Liver (tissue), 9 donors: ENCODE results near the gene C8B. TPM values are rescaled to one million over a fixed set of nuclear protein-coding genes. Genes with fewer than 3 reads are reported as not detected.

Source experiments
- DNase-seq: peaks from one replicate; pipeline ENCODE4 v3.0.0-alpha.2; 2017; ENCODE audit warnings: low spot score
- H3K27ac ChIP-seq, 2 donors: one replicate each; pipeline ENCODE4 v1.7.0; 2013; ENCODE audit warnings: inconsistent platforms in 2 of 2, low read length in 2 of 2, control low read depth in 1 of 2, low read depth in 1 of 2, mild to moderate bottlenecking in 1 of 2
- H3K27me3 ChIP-seq, 4 donors: one replicate each; pipeline versions ENCODE4 v1.6.1 to v1.7.0; 2013; ENCODE audit warnings: low read length in 3 of 4, inconsistent platforms in 1 of 4, mild to moderate bottlenecking in 1 of 4, moderate library complexity in 1 of 4; ENCODE audit not compliant: control insufficient read depth in 4 of 4, insufficient read depth in 4 of 4
- H3K36me3 ChIP-seq, 4 donors: one replicate each; pipeline versions ENCODE4 v1.6.1 to v1.7.0; 2013; ENCODE audit warnings: low read length in 3 of 4, mild to moderate bottlenecking in 3 of 4, low read depth in 1 of 4, moderate library complexity in 1 of 4; ENCODE audit not compliant: control insufficient read depth in 4 of 4, insufficient read depth in 3 of 4
- H3K4me1 ChIP-seq, 4 donors: one replicate each; pipeline versions ENCODE4 v1.6.1 to v1.7.0; 2013; ENCODE audit warnings: low read length in 3 of 4, mild to moderate bottlenecking in 3 of 4, moderate library complexity in 1 of 4; ENCODE audit not compliant: control insufficient read depth in 4 of 4, insufficient read depth in 4 of 4
- H3K4me3 ChIP-seq, 3 donors: one replicate each; pipeline versions ENCODE4 v1.6.1 to v1.7.0; 2013; ENCODE audit warnings: low read length in 3 of 3, control low read depth in 1 of 3, low read depth in 1 of 3, mild to moderate bottlenecking in 1 of 3
- H3K9ac ChIP-seq, 2 donors: one replicate each; pipeline ENCODE4 v1.7.0; 2013; ENCODE audit warnings: low read length in 2 of 2, mild to moderate bottlenecking in 2 of 2, moderate library complexity in 2 of 2, control low read depth in 1 of 2, low read depth in 1 of 2
- H3K9me3 ChIP-seq, 4 donors: one replicate each; pipeline versions ENCODE4 v1.6.1 to v1.7.0; 2013; ENCODE audit warnings: low read length in 3 of 4; ENCODE audit not compliant: control insufficient read depth in 4 of 4
- ATF3 ChIP-seq: IDR thresholded peaks from 2 replicates; pipeline ENCODE4 v1.6.1; 2016; ENCODE audit warnings: antibody characterized with exemption
- CTCF ChIP-seq: fragments of 150-350 bp; IDR thresholded peaks from 2 replicates; pipeline ENCODE4 v1.5.1; 2017; ENCODE audit warnings: improper control_type of control experiment, low read depth, low read length; ENCODE audit not compliant: missing input control
- EGR1 ChIP-seq, 2 donors: IDR thresholded peaks; 2 replicates each; pipeline ENCODE4 v1.6.1; 2016 to 2018; ENCODE audit warnings: antibody characterized with exemption in 2 of 2, low read depth in 2 of 2
- FOXA1 ChIP-seq: IDR thresholded peaks from 2 replicates; pipeline ENCODE4 v1.6.1; 2016; ENCODE audit warnings: antibody characterized with exemption
- FOXA2 ChIP-seq: IDR thresholded peaks from 2 replicates; pipeline ENCODE4 v1.6.1; 2016; ENCODE audit warnings: antibody characterized with exemption
- GABPA ChIP-seq, 2 donors: IDR thresholded peaks in 1 of 2; conservative IDR thresholded peaks in 1 of 2; 2 replicates each; pipeline ENCODE4 v1.6.1; 2016; ENCODE audit warnings: antibody characterized with exemption in 2 of 2, mild to moderate bottlenecking in 1 of 2, moderate library complexity in 1 of 2
- HNF4A ChIP-seq, 2 donors: conservative IDR thresholded peaks; 2 replicates each; pipeline ENCODE4 v1.6.1; 2016; ENCODE audit warnings: antibody characterized with exemption in 2 of 2, mild to moderate bottlenecking in 2 of 2
- HNF4G ChIP-seq: IDR thresholded peaks from 2 replicates; pipeline ENCODE4 v1.6.1; 2016; ENCODE audit warnings: antibody characterized with exemption
- JUND ChIP-seq, 2 donors: IDR thresholded peaks; 2 replicates each; pipeline ENCODE4 v1.6.1; 2016; ENCODE audit warnings: antibody characterized with exemption in 2 of 2
- MAX ChIP-seq: IDR thresholded peaks from 2 replicates; pipeline ENCODE4 v1.6.1; 2016; ENCODE audit warnings: antibody characterized with exemption
- NR2F2 ChIP-seq: IDR thresholded peaks from 2 replicates; pipeline ENCODE4 v1.6.1; 2016; ENCODE audit warnings: antibody characterized with exemption
- RAD21 ChIP-seq, 2 donors: IDR thresholded peaks; 2 replicates each; pipeline ENCODE4 v1.6.1; 2016; ENCODE audit warnings: antibody characterized with exemption in 2 of 2, mild to moderate bottlenecking in 2 of 2
- REST ChIP-seq: IDR thresholded peaks from 2 replicates; pipeline ENCODE4 v1.6.1; 2016; ENCODE audit warnings: antibody characterized with exemption, mild to moderate bottlenecking
- RXRA ChIP-seq, 2 donors: IDR thresholded peaks; 2 replicates each; pipeline ENCODE4 v1.6.1; 2017 to 2018; ENCODE audit warnings: antibody characterized with exemption in 2 of 2, mild to moderate bottlenecking in 1 of 2
- SP1 ChIP-seq: IDR thresholded peaks from 2 replicates; pipeline ENCODE4 v1.6.1; 2018; ENCODE audit warnings: antibody characterized with exemption, mild to moderate bottlenecking
- TAF1 ChIP-seq: conservative IDR thresholded peaks from 2 replicates; pipeline ENCODE4 v1.6.1; 2016; ENCODE audit warnings: antibody characterized with exemption, mild to moderate bottlenecking
- YY1 ChIP-seq: IDR thresholded peaks from 2 replicates; pipeline ENCODE4 v1.6.1; 2016; ENCODE audit warnings: antibody characterized with exemption, mild to moderate bottlenecking
- ZBTB33 ChIP-seq: IDR thresholded peaks from 2 replicates; pipeline ENCODE4 v1.6.1; 2016; ENCODE audit warnings: antibody characterized with exemption
- WGBS: extraction: QIAGEN DNeasy Blood & Tissue Kit; methylation state at CpG from one replicate; pipeline ENCODE4 v1.1.7; 2013; 5-methylcytosine and 5-hydroxymethylcytosine counted together
- polyA plus RNA-seq, 2 donors: library from polyadenylated mRNA; stranded (reverse) in 1 of 2; unstranded in 1 of 2; fragments of 200-250 nt in 1 of 2; fragments of >200 nt in 1 of 2; fragmentation: Nextera tagmentation in 1 of 2; extraction: Ambion mirVana in 1 of 2; gene quantifications; one replicate each; pipeline versions ENCODE4 v1.2.1 to v1.2.3, GENCODE V29; 2013 to 2015
- total RNA-seq, 2 donors: library from RNA; depleted of rRNA; stranded (reverse); fragments of >200 nt; gene quantifications; one replicate each; pipeline ENCODE4 v1.2.3, GENCODE V29; 2014
- donor health status: healthy.
- donor health status: healthy.
- donor health status: healthy.
- donor health status: healthy.
- donor health status: healthy.

C8B gene
- total and polyA plus RNA-seq, 4 donors, result 151 to 703 (median 356) TPM

DNA sequence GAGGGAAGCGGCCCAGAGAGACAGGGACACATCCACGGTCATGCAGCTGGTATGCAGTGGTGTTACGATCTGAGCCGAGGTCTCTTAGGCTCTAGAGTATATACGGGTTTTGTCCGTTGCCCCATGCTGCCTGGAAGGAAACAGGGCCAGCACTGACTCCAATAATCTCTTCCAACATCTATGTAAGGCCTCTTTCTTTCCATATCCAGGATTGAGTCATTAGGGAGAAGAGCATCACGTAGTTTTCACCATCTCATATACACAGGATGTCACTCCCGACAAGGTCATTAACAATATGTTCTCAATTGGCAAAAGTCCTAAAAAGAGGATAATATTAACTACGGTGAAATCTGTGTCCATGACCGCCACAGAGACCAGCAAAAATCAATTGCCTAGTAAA is 4.4 kb downstream of the C8B start:
- Histone ChIP-seq H3K9me3 (no peaks in the 10 kb centered on the region), H3K27me3 (no peaks in the 10 kb centered on the region), H3K36me3 (peaks cover 0 to 33% (median 24%) of the 10 kb centered on the region in 4 donors), H3K4me3 (no peak overlapping the region), H3K4me1 (peaks cover 3 to 64% (median 48%) of the 10 kb centered on the region in 4 donors), H3K9ac (peak overlapping the region in 1 of 2 donors; percentile 5), H3K27ac (peak overlapping the region; percentile 91 to 93)
- DNase-seq, result no peak
- WGBS, result 53% methylated on average over 10 of the region's 10 CpGs
- TF ChIP-seq CTCF (no peak), ZBTB33 (no peak), YY1 (peak; percentile 45), HNF4A (conservative IDR thresholded peaks at IDR 0.05) (peak in 1 of 2 donors; percentile 40), FOXA1 (no peak), JUND (IDR thresholded peaks at IDR 0.05) (no peak), SP1 (peak; percentile 20), RXRA (IDR thresholded peaks at IDR 0.05) (peak in 1 of 2 donors; percentile 44)

- TF ChIP-seq FOXA2 (no peak), ATF3 (no peak), RAD21 (IDR thresholded peaks at IDR 0.05) (no peak), REST (no peak), ZBTB33 (no peak), MAX (no peak), FOXA1 (no peak), TAF1 (no peak), JUND (IDR thresholded peaks at IDR 0.05) (no peak), GABPA (IDR thresholded peaks at IDR 0.05 in 1 of 2, conservative IDR thresholded peaks at IDR 0.05 in 1 of 2) (no peak), EGR1 (IDR thresholded peaks at IDR 0.05; ENCODE audit: low read depth in 2 of 2) (no peak), HNF4G (no peak), YY1 (no peak), SP1 (no peak), RXRA (IDR thresholded peaks at IDR 0.05) (no peak), CTCF (no peak), HNF4A (conservative IDR thresholded peaks at IDR 0.05) (no peak), NR2F2 (no peak)
- H3K27me3 ChIP-seq, result no peaks in the 10 kb centered on the region
- DNase-seq, result no peak
- 33% methylated on average over 2 of the region's 2 CpGs for WGBS
- peaks cover 3 to 83% (median 56%) of the 10 kb centered on the region in 4 donors for H3K4me1 ChIP-seq
- peaks cover 0 to 62% (median 45%) of the 10 kb centered on the region in 4 donors for H3K36me3 ChIP-seq
- H3K27ac ChIP-seq, result peak overlapping the region; percentile 44 to 65
- no peak overlapping the region for H3K9ac ChIP-seq
- no peak overlapping the region for H3K4me3 ChIP-seq
- H3K9me3 ChIP-seq, result no peaks in the 10 kb centered on the region
Measured at GRCh38 chr1:56958526-56958925, 7.3 kb downstream of the C8B start.
